Lower leg skin (tissue), 4 donors: ENCODE data around the gene SS18L1. TPM values are rescaled to one million over a fixed set of nuclear protein-coding genes. Genes with fewer than 3 reads are reported as not detected.

ENCODE experiments used
- DNase-seq, 2 donors: peaks; one replicate each; pipeline ENCODE4 v3.0.0-alpha.2; 2019; ENCODE audit warnings: low spot score in 2 of 2
- H3K4me3 ChIP-seq: fragments of 200-600 bp; sonication (generic); 2 replicates; pipeline ENCODE4 v1.5.1; 2017; ENCODE audit warnings: mild to moderate bottlenecking, low read depth; ENCODE audit not compliant: poor library complexity, severe bottlenecking
- POLR2A ChIP-seq, 2 donors: fragments of 450-650 bp; IDR thresholded peaks; one replicate each; pipeline ENCODE4 v1.6.1; 2016 to 2017; ENCODE audit warnings: antibody characterized with exemption in 2 of 2, mild to moderate bottlenecking in 1 of 2, moderate library complexity in 1 of 2
- WGBS, 2 donors: methylation state at CpG; one replicate each; pipeline ENCODE4 v1.1.5; 2018; 5-methylcytosine and 5-hydroxymethylcytosine counted together
- intact Hi-C: fragments of 100-400 bp; cut with DNase I; formaldehyde crosslinking; loops from one replicate; pipeline ENCODE4 v1.15.0; 2023; ENCODE audit warnings: low total_unique reads
- total RNA-seq, 4 donors: library from RNA; depleted of rRNA; stranded (reverse); fragments of >200 nt; gene quantifications; one replicate each; pipeline ENCODE4 v1.1.0, GENCODE V29; 2016
- TF ChIP-seq, protein P1 (sequence below), 3 donors: fragments of 450-650 bp; IDR thresholded peaks; one replicate each; pipeline ENCODE4 v1.5.1; 2016; ENCODE audit warnings: antibody characterized with exemption in 3 of 3, mild to moderate bottlenecking in 3 of 3, moderate library complexity in 2 of 3

Gene SS18L1
- total RNA-seq, 4 donors from 2014 or later = 23.3 to 51.7 (median 25.8) TPM

DNA sequence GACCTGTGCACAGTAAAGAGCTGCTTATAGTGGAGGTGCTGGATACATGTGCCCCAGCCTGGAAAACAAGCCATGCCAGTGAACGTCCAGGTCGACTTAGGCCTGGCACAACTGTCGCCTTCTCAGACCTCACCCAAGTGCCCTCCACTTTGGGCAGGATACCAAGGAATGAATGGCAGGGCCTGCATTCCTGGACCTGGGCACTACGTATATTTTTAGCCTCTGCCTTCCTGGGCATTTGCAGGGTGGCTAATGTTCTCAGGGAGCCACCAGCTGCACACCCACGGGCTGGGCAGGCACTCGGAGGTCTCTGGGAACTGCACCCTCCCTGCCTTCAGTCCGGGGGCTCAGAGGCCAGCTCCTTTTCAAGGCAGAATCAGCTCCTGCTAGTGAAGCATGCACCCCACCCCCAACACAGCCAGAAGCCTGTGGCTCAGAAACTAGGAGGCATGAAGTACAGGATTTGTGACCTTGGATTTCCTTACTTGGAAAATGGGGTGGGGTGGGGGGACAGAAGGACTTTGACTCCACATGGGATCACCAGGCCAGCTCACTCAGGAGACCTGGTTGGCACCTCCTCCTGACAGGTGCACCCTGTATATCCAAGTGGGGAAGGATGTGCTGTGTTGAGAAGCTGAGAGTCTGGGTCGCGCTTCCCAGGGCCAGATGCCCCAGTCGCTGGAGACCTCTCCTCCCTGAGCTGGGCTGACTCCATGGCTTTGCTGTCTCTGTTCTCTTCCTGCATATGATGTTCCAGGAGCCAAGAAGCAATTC, 23.8 kb upstream of the SS18L1 start:
- no peak for DNase-seq
- 66 to 88% methylated on average over 7 to 9 of the region's 10 CpGs for WGBS, 2 donors
- H3K4me3 ChIP-seq = no peak overlapping the region
- TF ChIP-seq, protein P1, sequence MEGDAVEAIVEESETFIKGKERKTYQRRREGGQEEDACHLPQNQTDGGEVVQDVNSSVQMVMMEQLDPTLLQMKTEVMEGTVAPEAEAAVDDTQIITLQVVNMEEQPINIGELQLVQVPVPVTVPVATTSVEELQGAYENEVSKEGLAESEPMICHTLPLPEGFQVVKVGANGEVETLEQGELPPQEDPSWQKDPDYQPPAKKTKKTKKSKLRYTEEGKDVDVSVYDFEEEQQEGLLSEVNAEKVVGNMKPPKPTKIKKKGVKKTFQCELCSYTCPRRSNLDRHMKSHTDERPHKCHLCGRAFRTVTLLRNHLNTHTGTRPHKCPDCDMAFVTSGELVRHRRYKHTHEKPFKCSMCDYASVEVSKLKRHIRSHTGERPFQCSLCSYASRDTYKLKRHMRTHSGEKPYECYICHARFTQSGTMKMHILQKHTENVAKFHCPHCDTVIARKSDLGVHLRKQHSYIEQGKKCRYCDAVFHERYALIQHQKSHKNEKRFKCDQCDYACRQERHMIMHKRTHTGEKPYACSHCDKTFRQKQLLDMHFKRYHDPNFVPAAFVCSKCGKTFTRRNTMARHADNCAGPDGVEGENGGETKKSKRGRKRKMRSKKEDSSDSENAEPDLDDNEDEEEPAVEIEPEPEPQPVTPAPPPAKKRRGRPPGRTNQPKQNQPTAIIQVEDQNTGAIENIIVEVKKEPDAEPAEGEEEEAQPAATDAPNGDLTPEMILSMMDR (IDR thresholded peaks at IDR 0.05) = no peak
- TF ChIP-seq POLR2A (IDR thresholded peaks at IDR 0.05) = no peak
- intact Hi-C loops = loop anchor here (5.0 kb wide), 1 partner anchor 52 kb away; the partner anchor contains the start of gene TAF4

DNA sequence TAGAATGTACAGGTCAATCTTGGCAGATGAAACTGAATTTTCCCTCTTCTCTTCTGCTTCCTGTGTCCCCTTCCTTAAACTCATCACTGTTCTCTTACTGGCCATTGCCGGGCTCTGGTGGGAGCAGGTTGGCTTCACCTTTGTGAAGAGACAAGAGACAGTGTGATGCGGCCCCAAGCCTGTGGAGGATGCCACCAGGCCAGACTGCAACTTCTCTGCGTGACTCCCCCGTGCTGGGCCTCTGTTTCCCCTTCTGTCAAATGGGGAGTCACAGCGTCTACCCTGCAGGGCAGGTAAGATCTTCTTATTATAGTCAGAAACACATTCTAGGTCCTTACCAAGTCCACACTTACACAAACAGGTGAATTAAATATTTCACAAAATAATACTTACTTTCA, 23.2 kb upstream of the SS18L1 start:
- WGBS, 2 donors = 89 to 91% methylated on average over 5 of the region's 5 CpGs
- no peak for TF ChIP-seq POLR2A (IDR thresholded peaks at IDR 0.05)
- TF ChIP-seq, protein P1 (IDR thresholded peaks at IDR 0.05) = no peak
- H3K4me3 ChIP-seq = no peak overlapping the region
- intact Hi-C loops = loop anchor here (5.0 kb wide), 1 partner anchor 53 kb away; the partner anchor contains the start of gene TAF4
- no peak for DNase-seq

DNA sequence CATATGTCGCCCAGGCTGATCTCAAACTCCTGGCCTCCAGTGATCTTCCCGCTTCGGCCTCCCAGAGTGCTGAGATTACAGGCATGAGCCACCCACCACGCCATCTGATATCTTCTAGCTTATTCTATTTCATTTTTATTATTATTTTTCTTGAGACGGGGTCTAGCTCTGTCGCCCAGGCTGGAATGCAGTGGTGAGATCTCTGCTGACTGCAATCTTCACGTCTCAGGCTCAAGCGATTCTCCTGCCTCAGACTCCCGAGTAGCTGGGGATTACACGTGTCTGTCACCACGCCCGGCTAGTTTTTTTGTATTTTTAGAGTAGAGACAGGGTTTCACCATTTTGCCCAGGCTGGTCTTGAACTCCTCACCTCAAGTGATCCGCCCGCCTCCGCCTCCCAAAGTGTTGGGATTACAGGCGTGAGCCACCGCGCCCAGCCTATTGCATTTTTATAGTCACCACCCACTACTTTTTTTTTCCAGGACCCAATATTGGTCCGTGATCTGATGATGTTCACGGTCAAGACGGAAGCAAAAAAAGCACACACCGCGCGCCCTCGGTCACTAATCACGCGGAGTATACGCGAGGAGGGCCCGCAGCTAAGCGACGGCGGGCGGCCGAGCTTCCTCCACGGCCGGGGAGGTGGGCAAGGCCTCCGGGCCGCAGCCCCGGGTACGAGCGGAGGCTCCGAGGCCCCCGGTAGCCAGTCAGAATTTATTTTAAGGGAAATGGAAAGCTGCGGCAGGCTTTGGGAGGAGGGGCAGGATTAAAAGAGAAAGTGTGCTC, 22.4 kb upstream of the SS18L1 start:
- H3K4me3 ChIP-seq = peak overlapping the region; percentile 53
- 15 to 18% methylated on average over 37 to 45 of the region's 45 CpGs for WGBS, 2 donors
- intact Hi-C loops = loop anchor here (5.0 kb wide), 1 partner anchor 54 kb away; the partner anchor contains the start of gene TAF4
- TF ChIP-seq, protein P1 (IDR thresholded peaks at IDR 0.05) = no peak
- no peak for TF ChIP-seq POLR2A (IDR thresholded peaks at IDR 0.05)
- DNase-seq = peak; percentile 41 to 94

DNA sequence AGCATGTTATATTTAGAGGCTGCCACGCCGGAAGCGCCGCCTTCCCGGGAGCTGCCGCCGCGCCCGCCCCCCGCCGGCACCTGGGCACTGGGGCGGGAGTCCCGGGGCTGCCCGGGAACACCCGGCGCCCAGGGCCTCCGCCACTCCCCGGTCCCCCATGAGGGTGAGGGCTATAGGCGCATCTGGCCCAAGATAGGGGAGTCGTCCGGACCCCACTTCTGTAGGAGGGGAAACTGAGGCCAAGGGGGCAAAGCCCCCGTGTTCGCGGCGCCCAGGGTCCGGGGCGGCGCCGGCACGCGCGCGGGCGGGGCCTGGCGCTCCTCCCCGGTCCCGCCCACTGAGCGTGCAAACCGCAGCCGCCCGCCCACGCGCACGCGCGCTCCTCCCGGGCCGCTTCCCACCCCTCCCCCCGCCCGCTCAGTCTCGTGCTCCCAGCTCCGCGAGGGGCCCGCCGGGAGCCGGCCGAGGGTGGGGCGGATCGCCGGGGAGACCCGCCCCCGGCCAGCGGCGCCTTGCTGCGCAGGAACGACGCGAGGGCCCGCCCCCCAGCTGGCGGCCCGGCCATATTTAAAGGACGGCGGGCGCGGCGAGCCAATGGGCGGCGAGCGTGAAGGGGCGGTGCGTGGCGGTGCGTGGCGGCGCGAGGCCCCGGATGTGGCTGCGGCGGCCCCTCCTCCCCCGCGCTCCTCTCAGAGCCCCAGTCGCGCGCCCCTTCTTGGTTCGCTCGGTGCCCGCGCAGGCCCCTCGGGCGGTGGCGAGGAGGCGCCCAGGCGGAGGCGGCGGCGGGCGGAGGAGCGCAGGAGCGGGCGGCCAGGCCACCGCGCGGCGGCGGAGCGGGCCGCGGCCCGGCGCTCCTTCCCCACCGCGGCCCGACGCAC, 21.6 kb upstream of the SS18L1 start, which contains the start of gene LSM14B:
Gene LSM14B, plus strand, starts transcription at position 700 of the 878 bp plus-strand sequence. CDS start 192 bp downstream, outside the sequence.
- peak; percentile 92 to 99 for DNase-seq
- WGBS, 2 donors = 0% methylated on average over 12 to 62 of the region's 124 CpGs
- TF ChIP-seq POLR2A (IDR thresholded peaks at IDR 0.05) = no peak
- H3K4me3 ChIP-seq = peak within 1 kb of the TSS; percentile 66
- intact Hi-C loops = loop anchor here (5.0 kb wide), 1 partner anchor 55 kb away; the partner anchor contains the start of gene TAF4

DNA sequence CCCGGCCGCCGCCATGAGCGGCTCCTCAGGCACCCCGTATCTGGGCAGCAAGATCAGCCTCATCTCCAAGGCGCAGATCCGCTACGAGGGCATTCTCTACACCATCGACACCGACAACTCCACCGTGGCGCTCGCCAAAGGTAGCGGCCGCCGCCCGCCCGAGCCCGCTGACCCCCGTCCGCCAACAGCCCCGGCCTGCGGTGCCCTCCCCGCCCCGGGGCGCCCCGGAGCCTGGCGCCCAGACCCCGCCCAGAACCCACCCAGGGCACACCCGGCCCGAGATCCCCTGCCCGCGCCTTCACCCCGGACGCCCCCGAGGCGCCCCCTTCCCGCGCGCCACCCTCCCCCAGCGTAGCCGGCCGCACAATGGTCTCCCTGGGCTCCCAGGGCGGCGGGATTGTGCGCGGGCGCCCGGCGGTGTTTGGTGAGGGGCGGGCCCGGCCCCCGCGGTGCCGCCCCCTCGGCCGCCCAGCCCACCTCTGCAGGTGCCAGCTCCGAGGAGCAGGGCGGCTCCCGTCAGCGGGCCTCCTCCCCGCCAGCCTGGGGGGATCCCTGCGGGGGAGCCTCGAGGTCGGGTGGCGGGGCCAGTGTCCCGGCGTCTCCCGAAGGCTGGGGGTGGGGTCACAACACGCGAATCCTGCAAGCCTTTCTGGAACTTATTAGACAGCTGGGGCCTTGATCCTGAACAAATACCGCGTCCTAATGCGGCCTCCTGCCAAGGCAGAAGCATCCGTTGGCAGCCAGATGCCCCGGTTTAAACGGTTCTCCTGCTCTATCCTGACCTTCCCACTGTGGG, 20.7 kb upstream of the SS18L1 start:
- peak in 1 of 2 donors; percentile 89 for DNase-seq
- no peak for TF ChIP-seq POLR2A (IDR thresholded peaks at IDR 0.05)
- TF ChIP-seq, protein P1 (IDR thresholded peaks at IDR 0.05) = no peak
- peak overlapping the region; percentile 66 for H3K4me3 ChIP-seq
- 0% methylated on average over 14 to 24 of the region's 77 CpGs for WGBS, 2 donors
- intact Hi-C loops = loop anchor here (5.0 kb wide), 1 partner anchor 56 kb away; the partner anchor contains the start of gene TAF4
